Liver (tissue), 9 donors: ENCODE results near the gene TTC34. TPM values are rescaled to one million over a fixed set of nuclear protein-coding genes. Genes with fewer than 3 reads are reported as not detected.

Source experiments
- DNase-seq: peaks from one replicate; pipeline ENCODE4 v3.0.0-alpha.2; 2017; ENCODE audit warnings: low spot score
- H3K27ac ChIP-seq, 2 donors: one replicate each; pipeline ENCODE4 v1.7.0; 2013; ENCODE audit warnings: inconsistent platforms in 2 of 2, low read length in 2 of 2, control low read depth in 1 of 2, low read depth in 1 of 2, mild to moderate bottlenecking in 1 of 2
- H3K27me3 ChIP-seq, 4 donors: one replicate each; pipeline versions ENCODE4 v1.6.1 to v1.7.0; 2013; ENCODE audit warnings: low read length in 3 of 4, inconsistent platforms in 1 of 4, mild to moderate bottlenecking in 1 of 4, moderate library complexity in 1 of 4; ENCODE audit not compliant: control insufficient read depth in 4 of 4, insufficient read depth in 4 of 4
- H3K36me3 ChIP-seq, 4 donors: one replicate each; pipeline versions ENCODE4 v1.6.1 to v1.7.0; 2013; ENCODE audit warnings: low read length in 3 of 4, mild to moderate bottlenecking in 3 of 4, low read depth in 1 of 4, moderate library complexity in 1 of 4; ENCODE audit not compliant: control insufficient read depth in 4 of 4, insufficient read depth in 3 of 4
- H3K4me1 ChIP-seq, 4 donors: one replicate each; pipeline versions ENCODE4 v1.6.1 to v1.7.0; 2013; ENCODE audit warnings: low read length in 3 of 4, mild to moderate bottlenecking in 3 of 4, moderate library complexity in 1 of 4; ENCODE audit not compliant: control insufficient read depth in 4 of 4, insufficient read depth in 4 of 4
- H3K4me3 ChIP-seq, 3 donors: one replicate each; pipeline versions ENCODE4 v1.6.1 to v1.7.0; 2013; ENCODE audit warnings: low read length in 3 of 3, control low read depth in 1 of 3, low read depth in 1 of 3, mild to moderate bottlenecking in 1 of 3
- H3K9ac ChIP-seq, 2 donors: one replicate each; pipeline ENCODE4 v1.7.0; 2013; ENCODE audit warnings: low read length in 2 of 2, mild to moderate bottlenecking in 2 of 2, moderate library complexity in 2 of 2, control low read depth in 1 of 2, low read depth in 1 of 2
- H3K9me3 ChIP-seq, 4 donors: one replicate each; pipeline versions ENCODE4 v1.6.1 to v1.7.0; 2013; ENCODE audit warnings: low read length in 3 of 4; ENCODE audit not compliant: control insufficient read depth in 4 of 4
- CTCF ChIP-seq: fragments of 150-350 bp; IDR thresholded peaks from 2 replicates; pipeline ENCODE4 v1.5.1; 2017; ENCODE audit warnings: improper control_type of control experiment, low read depth, low read length; ENCODE audit not compliant: missing input control
- EGR1 ChIP-seq, 2 donors: IDR thresholded peaks; 2 replicates each; pipeline ENCODE4 v1.6.1; 2016 to 2018; ENCODE audit warnings: antibody characterized with exemption in 2 of 2, low read depth in 2 of 2
- FOXA2 ChIP-seq: IDR thresholded peaks from 2 replicates; pipeline ENCODE4 v1.6.1; 2016; ENCODE audit warnings: antibody characterized with exemption
- GABPA ChIP-seq, 2 donors: IDR thresholded peaks in 1 of 2; conservative IDR thresholded peaks in 1 of 2; 2 replicates each; pipeline ENCODE4 v1.6.1; 2016; ENCODE audit warnings: antibody characterized with exemption in 2 of 2, mild to moderate bottlenecking in 1 of 2, moderate library complexity in 1 of 2
- HNF4A ChIP-seq, 2 donors: conservative IDR thresholded peaks; 2 replicates each; pipeline ENCODE4 v1.6.1; 2016; ENCODE audit warnings: antibody characterized with exemption in 2 of 2, mild to moderate bottlenecking in 2 of 2
- HNF4G ChIP-seq: IDR thresholded peaks from 2 replicates; pipeline ENCODE4 v1.6.1; 2016; ENCODE audit warnings: antibody characterized with exemption
- JUND ChIP-seq, 2 donors: IDR thresholded peaks; 2 replicates each; pipeline ENCODE4 v1.6.1; 2016; ENCODE audit warnings: antibody characterized with exemption in 2 of 2
- NR2F2 ChIP-seq: IDR thresholded peaks from 2 replicates; pipeline ENCODE4 v1.6.1; 2016; ENCODE audit warnings: antibody characterized with exemption
- RAD21 ChIP-seq, 2 donors: IDR thresholded peaks; 2 replicates each; pipeline ENCODE4 v1.6.1; 2016; ENCODE audit warnings: antibody characterized with exemption in 2 of 2, mild to moderate bottlenecking in 2 of 2
- RXRA ChIP-seq, 2 donors: IDR thresholded peaks; 2 replicates each; pipeline ENCODE4 v1.6.1; 2017 to 2018; ENCODE audit warnings: antibody characterized with exemption in 2 of 2, mild to moderate bottlenecking in 1 of 2
- TAF1 ChIP-seq: conservative IDR thresholded peaks from 2 replicates; pipeline ENCODE4 v1.6.1; 2016; ENCODE audit warnings: antibody characterized with exemption, mild to moderate bottlenecking
- WGBS: extraction: QIAGEN DNeasy Blood & Tissue Kit; methylation state at CpG from one replicate; pipeline ENCODE4 v1.1.7; 2013; 5-methylcytosine and 5-hydroxymethylcytosine counted together
- polyA plus RNA-seq, 2 donors: library from polyadenylated mRNA; stranded (reverse) in 1 of 2; unstranded in 1 of 2; fragments of 200-250 nt in 1 of 2; fragments of >200 nt in 1 of 2; fragmentation: Nextera tagmentation in 1 of 2; extraction: Ambion mirVana in 1 of 2; gene quantifications; one replicate each; pipeline versions ENCODE4 v1.2.1 to v1.2.3, GENCODE V29; 2013 to 2015
- total RNA-seq, 2 donors: library from RNA; depleted of rRNA; stranded (reverse); fragments of >200 nt; gene quantifications; one replicate each; pipeline ENCODE4 v1.2.3, GENCODE V29; 2014
- TF ChIP-seq, protein P1 (sequence below): IDR thresholded peaks from 2 replicates; pipeline ENCODE4 v1.6.1; 2016; ENCODE audit warnings: antibody characterized with exemption, mild to moderate bottlenecking
- TF ChIP-seq, protein P2 (sequence below): IDR thresholded peaks from 2 replicates; pipeline ENCODE4 v1.6.1; 2016; ENCODE audit warnings: antibody characterized with exemption
- TF ChIP-seq, protein P3 (sequence below): IDR thresholded peaks from 2 replicates; pipeline ENCODE4 v1.6.1; 2016; ENCODE audit warnings: antibody characterized with exemption
- TF ChIP-seq, protein P4 (sequence below): IDR thresholded peaks from 2 replicates; pipeline ENCODE4 v1.6.1; 2016; ENCODE audit warnings: antibody characterized with exemption
- donor health status: healthy.
- donor health status: healthy.
- donor health status: healthy.
- donor health status: healthy.
- donor health status: healthy.

The TTC34 gene
- total and polyA plus RNA-seq, 4 donors: 0.01 to 0.25 (median 0.08) TPM; not detected in 1

GRCh38 chr1:2595261-2595811 is 206.2 kb downstream of the TTC34 start:
- Histone ChIP-seq H3K9ac (no peak overlapping the region), H3K27me3 (no peaks in the 10 kb centered on the region), H3K36me3 (no peaks in the 10 kb centered on the region), H3K4me3 (no peak overlapping the region), H3K4me1 (no peaks in the 10 kb centered on the region), H3K27ac (no peak overlapping the region), H3K9me3 (no peaks in the 10 kb centered on the region)
- TF ChIP-seq, protein P1, sequence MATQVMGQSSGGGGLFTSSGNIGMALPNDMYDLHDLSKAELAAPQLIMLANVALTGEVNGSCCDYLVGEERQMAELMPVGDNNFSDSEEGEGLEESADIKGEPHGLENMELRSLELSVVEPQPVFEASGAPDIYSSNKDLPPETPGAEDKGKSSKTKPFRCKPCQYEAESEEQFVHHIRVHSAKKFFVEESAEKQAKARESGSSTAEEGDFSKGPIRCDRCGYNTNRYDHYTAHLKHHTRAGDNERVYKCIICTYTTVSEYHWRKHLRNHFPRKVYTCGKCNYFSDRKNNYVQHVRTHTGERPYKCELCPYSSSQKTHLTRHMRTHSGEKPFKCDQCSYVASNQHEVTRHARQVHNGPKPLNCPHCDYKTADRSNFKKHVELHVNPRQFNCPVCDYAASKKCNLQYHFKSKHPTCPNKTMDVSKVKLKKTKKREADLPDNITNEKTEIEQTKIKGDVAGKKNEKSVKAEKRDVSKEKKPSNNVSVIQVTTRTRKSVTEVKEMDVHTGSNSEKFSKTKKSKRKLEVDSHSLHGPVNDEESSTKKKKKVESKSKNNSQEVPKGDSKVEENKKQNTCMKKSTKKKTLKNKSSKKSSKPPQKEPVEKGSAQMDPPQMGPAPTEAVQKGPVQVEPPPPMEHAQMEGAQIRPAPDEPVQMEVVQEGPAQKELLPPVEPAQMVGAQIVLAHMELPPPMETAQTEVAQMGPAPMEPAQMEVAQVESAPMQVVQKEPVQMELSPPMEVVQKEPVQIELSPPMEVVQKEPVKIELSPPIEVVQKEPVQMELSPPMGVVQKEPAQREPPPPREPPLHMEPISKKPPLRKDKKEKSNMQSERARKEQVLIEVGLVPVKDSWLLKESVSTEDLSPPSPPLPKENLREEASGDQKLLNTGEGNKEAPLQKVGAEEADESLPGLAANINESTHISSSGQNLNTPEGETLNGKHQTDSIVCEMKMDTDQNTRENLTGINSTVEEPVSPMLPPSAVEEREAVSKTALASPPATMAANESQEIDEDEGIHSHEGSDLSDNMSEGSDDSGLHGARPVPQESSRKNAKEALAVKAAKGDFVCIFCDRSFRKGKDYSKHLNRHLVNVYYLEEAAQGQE: no peak
- TF ChIP-seq HNF4A (conservative IDR thresholded peaks at IDR 0.05) (no peak), JUND (IDR thresholded peaks at IDR 0.05) (no peak), GABPA (IDR thresholded peaks at IDR 0.05 in 1 of 2, conservative IDR thresholded peaks at IDR 0.05 in 1 of 2) (no peak), TAF1 (no peak), FOXA2 (no peak), CTCF (no peak)
- TF ChIP-seq, protein P2, sequence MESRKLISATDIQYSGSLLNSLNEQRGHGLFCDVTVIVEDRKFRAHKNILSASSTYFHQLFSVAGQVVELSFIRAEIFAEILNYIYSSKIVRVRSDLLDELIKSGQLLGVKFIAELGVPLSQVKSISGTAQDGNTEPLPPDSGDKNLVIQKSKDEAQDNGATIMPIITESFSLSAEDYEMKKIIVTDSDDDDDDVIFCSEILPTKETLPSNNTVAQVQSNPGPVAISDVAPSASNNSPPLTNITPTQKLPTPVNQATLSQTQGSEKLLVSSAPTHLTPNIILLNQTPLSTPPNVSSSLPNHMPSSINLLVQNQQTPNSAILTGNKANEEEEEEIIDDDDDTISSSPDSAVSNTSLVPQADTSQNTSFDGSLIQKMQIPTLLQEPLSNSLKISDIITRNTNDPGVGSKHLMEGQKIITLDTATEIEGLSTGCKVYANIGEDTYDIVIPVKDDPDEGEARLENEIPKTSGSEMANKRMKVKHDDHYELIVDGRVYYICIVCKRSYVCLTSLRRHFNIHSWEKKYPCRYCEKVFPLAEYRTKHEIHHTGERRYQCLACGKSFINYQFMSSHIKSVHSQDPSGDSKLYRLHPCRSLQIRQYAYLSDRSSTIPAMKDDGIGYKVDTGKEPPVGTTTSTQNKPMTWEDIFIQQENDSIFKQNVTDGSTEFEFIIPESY: no peak
- no peak for DNase-seq
- 68% methylated on average over 19 of the region's 19 CpGs for WGBS

DNA sequence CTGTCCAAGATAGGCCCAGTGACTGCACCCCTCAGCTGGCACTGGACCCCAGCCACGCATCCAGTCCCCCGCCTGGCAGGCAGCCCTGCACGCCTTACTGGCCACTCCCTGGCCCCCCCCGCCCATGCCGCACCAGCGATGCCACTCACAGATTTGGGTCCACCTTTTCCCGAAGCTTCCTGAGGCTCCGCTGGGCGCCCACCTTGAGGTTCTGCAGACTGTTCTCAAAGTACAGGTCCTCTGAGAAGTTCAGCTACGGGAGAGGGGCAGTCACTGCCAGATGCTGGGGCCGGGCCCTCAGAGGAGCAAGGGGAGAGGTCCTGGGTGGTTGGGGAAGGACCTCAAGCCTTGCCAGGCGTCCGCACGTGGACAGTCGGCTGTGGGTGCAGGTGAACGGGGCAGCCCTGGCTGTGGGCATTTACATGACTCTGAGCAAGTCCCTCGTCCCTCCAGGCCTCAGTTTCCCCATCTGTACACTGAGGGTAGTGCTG is 206.8 kb downstream of the TTC34 start:
- Histone ChIP-seq H3K4me3 (no peak overlapping the region), H3K4me1 (no peaks in the 10 kb centered on the region), H3K27me3 (no peaks in the 10 kb centered on the region), H3K9me3 (no peaks in the 10 kb centered on the region), H3K9ac (no peak overlapping the region), H3K36me3 (no peaks in the 10 kb centered on the region), H3K27ac (no peak overlapping the region)
- no peak for DNase-seq
- WGBS: 88% methylated on average over 17 of the region's 17 CpGs
- TF ChIP-seq TAF1 (no peak), RAD21 (IDR thresholded peaks at IDR 0.05) (no peak), NR2F2 (no peak), FOXA2 (no peak), HNF4A (conservative IDR thresholded peaks at IDR 0.05) (no peak), EGR1 (IDR thresholded peaks at IDR 0.05; ENCODE audit: low read depth in 2 of 2) (no peak), GABPA (IDR thresholded peaks at IDR 0.05 in 1 of 2, conservative IDR thresholded peaks at IDR 0.05 in 1 of 2) (no peak), CTCF (no peak), RXRA (IDR thresholded peaks at IDR 0.05) (no peak), HNF4G (no peak)
- TF ChIP-seq, protein P2: no peak
- TF ChIP-seq, protein P3, sequence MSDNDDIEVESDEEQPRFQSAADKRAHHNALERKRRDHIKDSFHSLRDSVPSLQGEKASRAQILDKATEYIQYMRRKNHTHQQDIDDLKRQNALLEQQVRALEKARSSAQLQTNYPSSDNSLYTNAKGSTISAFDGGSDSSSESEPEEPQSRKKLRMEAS: no peak
- TF ChIP-seq, protein P4, sequence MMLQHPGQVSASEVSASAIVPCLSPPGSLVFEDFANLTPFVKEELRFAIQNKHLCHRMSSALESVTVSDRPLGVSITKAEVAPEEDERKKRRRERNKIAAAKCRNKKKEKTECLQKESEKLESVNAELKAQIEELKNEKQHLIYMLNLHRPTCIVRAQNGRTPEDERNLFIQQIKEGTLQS: no peak
